Measurements from ENCODE around the gene RAB44. TPM values are rescaled to one million over a fixed set of nuclear protein-coding genes. Genes with fewer than 3 reads are reported as not detected.

Gene RAB44
- total RNA-seq, 1 donor from 2014 or later = not detected

GRCh38 chr6:36660771-36661471 lies 36.7 kb upstream of the RAB44 start:
- no peak for DNase-seq (ENCODE audit: extremely low spot score, unreplicated experiment)
- Mint-ChIP-seq H3K4me3 (no peak overlapping the region), H3K27ac (no peak overlapping the region), H3K9me3 (no peaks in the 10 kb centered on the region), H3K36me3 (no peaks in the 10 kb centered on the region), H3K27me3 (no peaks in the 10 kb centered on the region), H3K4me1 (ENCODE audit: unreplicated experiment) (peaks cover 13% of the 10 kb centered on the region)
- no peak for TF ChIP-seq CTCF (conservative IDR thresholded peaks at IDR 0.05)

- H3K27me3 Mint-ChIP-seq = no peaks in the 10 kb centered on the region
- no peaks in the 10 kb centered on the region for H3K36me3 Mint-ChIP-seq
- no peak for DNase-seq (ENCODE audit: extremely low spot score, unreplicated experiment)
- peaks cover 25% of the 10 kb centered on the region for H3K4me1 Mint-ChIP-seq (ENCODE audit: unreplicated experiment)
- H3K27ac Mint-ChIP-seq = no peak overlapping the region
- H3K4me3 Mint-ChIP-seq = no peak overlapping the region
- TF ChIP-seq CTCF (conservative IDR thresholded peaks at IDR 0.05) = no peak
- H3K9me3 Mint-ChIP-seq = no peaks in the 10 kb centered on the region
Observed at GRCh38 chr6:36662380-36662779, 35.2 kb upstream of the RAB44 start.

- Mint-ChIP-seq H3K27ac (peak overlapping the region; percentile 4), H3K27me3 (no peaks in the 10 kb centered on the region), H3K36me3 (no peaks in the 10 kb centered on the region), H3K4me3 (no peak overlapping the region), H3K9me3 (no peaks in the 10 kb centered on the region), H3K4me1 (ENCODE audit: unreplicated experiment) (peaks cover 23% of the 10 kb centered on the region)
- TF ChIP-seq CTCF (conservative IDR thresholded peaks at IDR 0.05) = no peak
- no peak for DNase-seq (ENCODE audit: extremely low spot score, unreplicated experiment)
Observed at GRCh38 chr6:36662827-36663256, 34.8 kb upstream of the RAB44 start.

- H3K27me3 Mint-ChIP-seq = no peaks in the 10 kb centered on the region
- H3K4me1 Mint-ChIP-seq (ENCODE audit: unreplicated experiment) = peaks cover 27% of the 10 kb centered on the region
- H3K27ac Mint-ChIP-seq = peak overlapping the region; percentile 4
- H3K4me3 Mint-ChIP-seq = no peak overlapping the region
- H3K36me3 Mint-ChIP-seq = no peaks in the 10 kb centered on the region
- no peak for DNase-seq (ENCODE audit: extremely low spot score, unreplicated experiment)
- TF ChIP-seq CTCF (conservative IDR thresholded peaks at IDR 0.05) = no peak
- no peaks in the 10 kb centered on the region for H3K9me3 Mint-ChIP-seq
Observed at GRCh38 chr6:36663504-36664446, 33.9 kb upstream of the RAB44 start.

GRCh38 chr6:36665180-36665579 lies 32.4 kb upstream of the RAB44 start:
- TF ChIP-seq CTCF (conservative IDR thresholded peaks at IDR 0.05) = no peak
- Mint-ChIP-seq H3K9me3 (no peaks in the 10 kb centered on the region), H3K36me3 (no peaks in the 10 kb centered on the region), H3K4me3 (no peak overlapping the region), H3K4me1 (ENCODE audit: unreplicated experiment) (peaks cover 19% of the 10 kb centered on the region), H3K27ac (peak overlapping the region; percentile 77), H3K27me3 (no peaks in the 10 kb centered on the region)
- no peak for DNase-seq (ENCODE audit: extremely low spot score, unreplicated experiment)

Data from type B pancreatic cell (in vitro differentiated cells).